ENCODE measurements around the gene PHKA2.

The PHKA2 gene

DNA sequence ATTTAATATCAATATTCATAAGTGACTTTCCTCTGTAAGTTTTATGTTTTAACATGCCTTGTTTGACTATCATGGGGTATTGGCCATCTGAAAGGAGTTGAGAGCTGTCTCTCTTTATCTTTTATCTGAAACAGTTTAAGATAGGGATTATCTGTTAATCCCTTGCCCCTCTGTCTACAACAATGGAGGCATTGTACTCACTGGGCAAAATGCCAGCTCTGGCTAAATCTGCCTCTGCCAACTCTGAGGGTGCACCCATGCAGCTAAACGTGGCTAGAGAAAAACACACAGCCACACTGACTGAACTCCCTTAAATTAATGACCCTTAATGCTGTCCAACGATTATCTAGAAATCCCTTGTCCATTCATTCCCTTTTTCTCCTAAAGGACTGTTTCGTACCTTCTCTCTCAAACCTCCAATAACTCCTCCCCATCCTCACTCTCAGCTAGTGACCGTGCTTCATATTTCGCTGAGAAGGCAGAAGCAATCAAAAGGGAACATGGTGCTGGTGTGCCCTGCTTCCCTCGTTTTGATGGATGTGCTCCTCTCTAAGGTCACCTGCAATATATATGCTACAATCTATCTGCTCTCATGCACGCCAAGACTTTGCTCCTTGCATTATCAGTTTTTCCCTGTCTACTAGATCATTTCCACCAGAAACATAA lies 10.3 kb downstream of the PHKA2 start:
- Histone ChIP-seq H3K79me2 (ENCODE audit: insufficient read depth, low read depth) (no peaks in the 10 kb centered on the region), H4K20me1 (ENCODE audit: insufficient read depth) (no peaks in the 10 kb centered on the region), H3K36me3 (ENCODE audit: insufficient read depth) (no peaks in the 10 kb centered on the region), H3K9ac (no peak overlapping the region), H3K27me3 (ENCODE audit: insufficient read depth, low read depth) (no peaks in the 10 kb centered on the region), H3K4me3 (IDR thresholded peaks at IDR 0.05; ENCODE audit: insufficient read depth, low read depth, low read length) (no peak overlapping the region), H3K4me1 (ENCODE audit: low read depth, poor library complexity, severe bottlenecking) (no peaks in the 10 kb centered on the region), H3K4me2 (no peak overlapping the region), H3K27ac (no peak overlapping the region), H2AFZ (ENCODE audit: low read depth) (no peak overlapping the region)
- TF ChIP-seq, protein P1, sequence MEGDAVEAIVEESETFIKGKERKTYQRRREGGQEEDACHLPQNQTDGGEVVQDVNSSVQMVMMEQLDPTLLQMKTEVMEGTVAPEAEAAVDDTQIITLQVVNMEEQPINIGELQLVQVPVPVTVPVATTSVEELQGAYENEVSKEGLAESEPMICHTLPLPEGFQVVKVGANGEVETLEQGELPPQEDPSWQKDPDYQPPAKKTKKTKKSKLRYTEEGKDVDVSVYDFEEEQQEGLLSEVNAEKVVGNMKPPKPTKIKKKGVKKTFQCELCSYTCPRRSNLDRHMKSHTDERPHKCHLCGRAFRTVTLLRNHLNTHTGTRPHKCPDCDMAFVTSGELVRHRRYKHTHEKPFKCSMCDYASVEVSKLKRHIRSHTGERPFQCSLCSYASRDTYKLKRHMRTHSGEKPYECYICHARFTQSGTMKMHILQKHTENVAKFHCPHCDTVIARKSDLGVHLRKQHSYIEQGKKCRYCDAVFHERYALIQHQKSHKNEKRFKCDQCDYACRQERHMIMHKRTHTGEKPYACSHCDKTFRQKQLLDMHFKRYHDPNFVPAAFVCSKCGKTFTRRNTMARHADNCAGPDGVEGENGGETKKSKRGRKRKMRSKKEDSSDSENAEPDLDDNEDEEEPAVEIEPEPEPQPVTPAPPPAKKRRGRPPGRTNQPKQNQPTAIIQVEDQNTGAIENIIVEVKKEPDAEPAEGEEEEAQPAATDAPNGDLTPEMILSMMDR (conservative IDR thresholded peaks at IDR 0.05; ENCODE audit: low read depth, low read length), result no peak

DNA sequence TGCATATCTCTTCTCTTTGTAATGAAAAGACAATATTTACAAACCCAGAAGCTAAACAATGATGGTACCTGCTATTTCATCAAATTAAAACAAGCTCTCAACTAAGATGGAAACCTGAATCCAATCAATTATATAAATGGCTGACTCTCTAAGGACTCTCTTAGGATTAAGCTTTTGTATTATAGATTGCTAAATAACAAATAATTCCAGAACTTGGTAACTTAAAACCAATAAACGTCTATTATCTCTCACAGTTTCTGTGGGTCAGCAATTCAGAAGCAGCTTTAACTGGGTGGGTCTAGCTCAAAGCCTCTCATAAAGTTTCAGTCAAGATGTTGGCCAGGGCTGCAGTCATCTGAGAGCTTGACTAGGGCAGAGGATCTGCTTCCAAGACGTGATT lies 12.4 kb downstream of the PHKA2 start:
- Histone ChIP-seq H3K27ac (no peak overlapping the region), H3K4me3 (IDR thresholded peaks at IDR 0.05; ENCODE audit: insufficient read depth, low read depth, low read length) (no peak overlapping the region), H3K27me3 (ENCODE audit: insufficient read depth, low read depth) (no peaks in the 10 kb centered on the region), H3K4me1 (ENCODE audit: low read depth, poor library complexity, severe bottlenecking) (no peaks in the 10 kb centered on the region), H4K20me1 (ENCODE audit: insufficient read depth) (no peaks in the 10 kb centered on the region), H3K36me3 (ENCODE audit: insufficient read depth) (no peaks in the 10 kb centered on the region), H2AFZ (ENCODE audit: low read depth) (no peak overlapping the region), H3K79me2 (ENCODE audit: insufficient read depth, low read depth) (no peaks in the 10 kb centered on the region), H3K9ac (no peak overlapping the region), H3K4me2 (no peak overlapping the region)
- TF ChIP-seq, protein P1 (conservative IDR thresholded peaks at IDR 0.05; ENCODE audit: low read depth, low read length), result no peak

DNA sequence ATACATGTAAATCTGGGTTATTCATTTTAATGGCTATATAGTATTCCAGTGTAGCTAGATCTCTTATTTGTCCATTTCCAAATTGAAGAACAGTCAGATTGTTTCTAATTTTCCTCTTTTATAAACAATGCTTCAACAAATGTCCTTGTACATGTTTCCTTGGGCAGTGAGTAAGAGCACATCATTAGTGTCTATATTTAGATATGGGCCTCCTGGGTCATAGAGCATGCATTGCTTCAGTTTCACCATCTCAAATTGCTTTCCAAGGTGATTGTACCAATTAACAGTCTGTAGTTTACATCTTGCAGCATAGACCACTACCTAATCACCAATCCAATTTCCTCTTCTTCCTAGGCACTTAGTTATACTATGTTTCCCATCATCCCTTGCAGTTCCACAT lies 13.4 kb downstream of the PHKA2 start:
- no peaks in the 10 kb centered on the region for H3K79me2 ChIP-seq (ENCODE audit: insufficient read depth, low read depth)
- H4K20me1 ChIP-seq (ENCODE audit: insufficient read depth), result no peaks in the 10 kb centered on the region
- H2AFZ ChIP-seq (ENCODE audit: low read depth), result no peak overlapping the region
- TF ChIP-seq, protein P1 (conservative IDR thresholded peaks at IDR 0.05; ENCODE audit: low read depth, low read length), result no peak
- no peak overlapping the region for H3K27ac ChIP-seq
- H3K4me1 ChIP-seq (ENCODE audit: low read depth, poor library complexity, severe bottlenecking), result no peaks in the 10 kb centered on the region
- no peak overlapping the region for H3K4me2 ChIP-seq
- H3K36me3 ChIP-seq (ENCODE audit: insufficient read depth), result no peaks in the 10 kb centered on the region
- no peak overlapping the region for H3K4me3 ChIP-seq (IDR thresholded peaks at IDR 0.05; ENCODE audit: insufficient read depth, low read depth, low read length)
- H3K9ac ChIP-seq, result no peak overlapping the region
- no peaks in the 10 kb centered on the region for H3K27me3 ChIP-seq (ENCODE audit: insufficient read depth, low read depth)

DNA sequence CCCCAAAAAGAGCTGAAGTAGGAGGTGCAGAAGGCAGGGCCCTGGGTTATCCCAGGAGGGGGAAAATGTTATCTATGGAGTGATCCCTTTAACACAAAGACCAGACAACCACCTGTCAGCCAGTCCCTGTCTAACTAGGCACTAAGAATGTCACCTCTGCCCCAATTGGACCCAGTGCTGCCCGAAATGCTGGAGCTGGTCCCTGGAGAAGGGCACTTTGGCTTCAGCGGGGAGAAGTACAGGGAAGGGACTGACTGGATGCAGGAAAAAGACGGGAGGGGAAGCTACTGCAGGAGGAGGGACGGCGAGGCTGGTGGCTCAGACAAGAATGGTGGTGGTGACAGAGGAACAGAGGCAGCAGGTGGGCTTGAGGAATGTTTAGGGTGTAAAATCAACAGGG lies 17.3 kb downstream of the PHKA2 start:
- TF ChIP-seq, protein P1 (conservative IDR thresholded peaks at IDR 0.05; ENCODE audit: low read depth, low read length), result no peak
- Histone ChIP-seq H3K27me3 (ENCODE audit: insufficient read depth, low read depth) (no peaks in the 10 kb centered on the region), H3K9ac (no peak overlapping the region), H3K4me3 (IDR thresholded peaks at IDR 0.05; ENCODE audit: insufficient read depth, low read depth, low read length) (no peak overlapping the region), H4K20me1 (ENCODE audit: insufficient read depth) (no peaks in the 10 kb centered on the region), H3K36me3 (ENCODE audit: insufficient read depth) (no peaks in the 10 kb centered on the region), H2AFZ (ENCODE audit: low read depth) (no peak overlapping the region), H3K4me2 (no peak overlapping the region), H3K27ac (no peak overlapping the region), H3K4me1 (ENCODE audit: low read depth, poor library complexity, severe bottlenecking) (no peaks in the 10 kb centered on the region), H3K79me2 (ENCODE audit: insufficient read depth, low read depth) (no peaks in the 10 kb centered on the region)
